Fibroblast of lung (primary cell): ENCODE results near the gene ITPR2.

Experiments
- EZH2 ChIP-seq: IDR thresholded peaks from 2 replicates; pipeline ENCODE4 v1.5.1; 2012; ENCODE audit warnings: low read length, control low read depth, mild to moderate bottlenecking; ENCODE audit errors: missing control alignments
- TF ChIP-seq, protein P1 (sequence below), 2 donors: IDR thresholded peaks in 1 of 2; conservative IDR thresholded peaks in 1 of 2; 1 replicate in 1 of 2; 2 replicates in 1 of 2; pipeline ENCODE4 v1.5.1; 2011 to 2012; ENCODE audit warnings: low read length in 2 of 2, control low read depth in 1 of 2, inconsistent platforms in 1 of 2, low read depth in 1 of 2, mild to moderate bottlenecking in 1 of 2

DNA sequence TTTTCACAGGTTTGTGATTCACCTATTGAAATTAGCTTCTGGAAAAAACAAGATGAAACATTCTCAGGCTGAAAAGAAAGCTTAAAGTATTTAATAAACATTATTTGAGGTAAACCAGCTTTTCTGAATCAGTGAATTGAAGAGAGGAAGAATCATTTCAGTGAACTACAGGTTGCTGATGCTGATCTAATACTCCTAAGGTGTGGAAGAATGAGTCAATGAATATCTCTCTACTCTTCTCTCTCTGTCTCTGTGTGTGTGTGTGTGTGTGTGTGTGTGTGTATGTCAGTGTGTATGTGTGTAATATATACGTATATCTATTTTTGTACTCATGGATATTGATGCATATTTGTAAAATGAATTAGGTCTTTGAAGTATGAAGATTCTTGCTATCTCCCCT lies 325.4 kb downstream of the ITPR2 start:
- TF ChIP-seq, protein P1, sequence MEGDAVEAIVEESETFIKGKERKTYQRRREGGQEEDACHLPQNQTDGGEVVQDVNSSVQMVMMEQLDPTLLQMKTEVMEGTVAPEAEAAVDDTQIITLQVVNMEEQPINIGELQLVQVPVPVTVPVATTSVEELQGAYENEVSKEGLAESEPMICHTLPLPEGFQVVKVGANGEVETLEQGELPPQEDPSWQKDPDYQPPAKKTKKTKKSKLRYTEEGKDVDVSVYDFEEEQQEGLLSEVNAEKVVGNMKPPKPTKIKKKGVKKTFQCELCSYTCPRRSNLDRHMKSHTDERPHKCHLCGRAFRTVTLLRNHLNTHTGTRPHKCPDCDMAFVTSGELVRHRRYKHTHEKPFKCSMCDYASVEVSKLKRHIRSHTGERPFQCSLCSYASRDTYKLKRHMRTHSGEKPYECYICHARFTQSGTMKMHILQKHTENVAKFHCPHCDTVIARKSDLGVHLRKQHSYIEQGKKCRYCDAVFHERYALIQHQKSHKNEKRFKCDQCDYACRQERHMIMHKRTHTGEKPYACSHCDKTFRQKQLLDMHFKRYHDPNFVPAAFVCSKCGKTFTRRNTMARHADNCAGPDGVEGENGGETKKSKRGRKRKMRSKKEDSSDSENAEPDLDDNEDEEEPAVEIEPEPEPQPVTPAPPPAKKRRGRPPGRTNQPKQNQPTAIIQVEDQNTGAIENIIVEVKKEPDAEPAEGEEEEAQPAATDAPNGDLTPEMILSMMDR (conservative IDR thresholded peaks at IDR 0.05 in 1 of 2, IDR thresholded peaks at IDR 0.05 in 1 of 2; ENCODE audit: low read depth in 1 of 2, low read length in 2 of 2) = no peak
- TF ChIP-seq EZH2 = no peak
